ENCODE data around the gene UQCR10. TPM values are rescaled to one million over a fixed set of nuclear protein-coding genes. Genes with fewer than 3 reads are reported as not detected.

UQCR10 gene
- total RNA-seq, 1 donor from 2014 or later = 116 TPM

- peaks cover 18% of the 10 kb centered on the region for H3K4me1 Mint-ChIP-seq
- no peak for TF ChIP-seq CTCF (conservative IDR thresholded peaks at IDR 0.05)
- H3K9me3 Mint-ChIP-seq = no peaks in the 10 kb centered on the region
- H3K4me3 Mint-ChIP-seq = no peak overlapping the region
- H3K27ac Mint-ChIP-seq (ENCODE audit: unreplicated experiment) = no peak overlapping the region
- no peaks in the 10 kb centered on the region for H3K27me3 Mint-ChIP-seq (ENCODE audit: low read depth)
- DNase-seq (ENCODE audit: low read depth, low spot score) = no peak
- H3K36me3 Mint-ChIP-seq (ENCODE audit: low read depth) = peaks cover 6% of the 10 kb centered on the region
These were observed 18.9 kb downstream of the UQCR10 start for GRCh38 chr22:29786031-29786430.

- H3K9me3 Mint-ChIP-seq = no peaks in the 10 kb centered on the region
- peak overlapping the region; percentile 34 for H3K4me3 Mint-ChIP-seq
- H3K4me1 Mint-ChIP-seq = peaks cover 15% of the 10 kb centered on the region
- TF ChIP-seq CTCF (conservative IDR thresholded peaks at IDR 0.05) = no peak
- no peaks in the 10 kb centered on the region for H3K27me3 Mint-ChIP-seq (ENCODE audit: low read depth)
- H3K27ac Mint-ChIP-seq (ENCODE audit: unreplicated experiment) = peak overlapping the region; percentile 50
- peaks cover 6% of the 10 kb centered on the region for H3K36me3 Mint-ChIP-seq (ENCODE audit: low read depth)
- no peak for DNase-seq (ENCODE audit: low read depth, low spot score)
These were observed 20.3 kb downstream of the UQCR10 start for GRCh38 chr22:29787371-29787980.

GRCh38 chr22:29788339-29789279 is 21.4 kb downstream of the UQCR10 start:
- Mint-ChIP-seq H3K9me3 (no peaks in the 10 kb centered on the region), H3K4me3 (no peak overlapping the region), H3K36me3 (ENCODE audit: low read depth) (peaks cover 6% of the 10 kb centered on the region), H3K27ac (ENCODE audit: unreplicated experiment) (no peak overlapping the region), H3K4me1 (peaks cover 15% of the 10 kb centered on the region), H3K27me3 (ENCODE audit: low read depth) (no peaks in the 10 kb centered on the region)
- DNase-seq (ENCODE audit: low read depth, low spot score) = no peak
- TF ChIP-seq CTCF (conservative IDR thresholded peaks at IDR 0.05) = no peak

GRCh38 chr22:29790061-29790460 is 22.9 kb downstream of the UQCR10 start:
- no peak for TF ChIP-seq CTCF (conservative IDR thresholded peaks at IDR 0.05)
- Mint-ChIP-seq H3K4me1 (peaks cover 15% of the 10 kb centered on the region), H3K27ac (ENCODE audit: unreplicated experiment) (no peak overlapping the region), H3K4me3 (no peak overlapping the region), H3K9me3 (no peaks in the 10 kb centered on the region), H3K27me3 (ENCODE audit: low read depth) (no peaks in the 10 kb centered on the region), H3K36me3 (ENCODE audit: low read depth) (peaks cover 6% of the 10 kb centered on the region)
- no peak for DNase-seq (ENCODE audit: low read depth, low spot score)

- TF ChIP-seq CTCF (conservative IDR thresholded peaks at IDR 0.05) = no peak
- no peak overlapping the region for H3K4me3 Mint-ChIP-seq
- DNase-seq (ENCODE audit: low read depth, low spot score) = no peak
- H3K27ac Mint-ChIP-seq (ENCODE audit: unreplicated experiment) = no peak overlapping the region
- H3K9me3 Mint-ChIP-seq = no peaks in the 10 kb centered on the region
- no peaks in the 10 kb centered on the region for H3K27me3 Mint-ChIP-seq (ENCODE audit: low read depth)
- no peaks in the 10 kb centered on the region for H3K4me1 Mint-ChIP-seq
- H3K36me3 Mint-ChIP-seq (ENCODE audit: low read depth) = peaks cover 4% of the 10 kb centered on the region
These were observed 26.2 kb downstream of the UQCR10 start for GRCh38 chr22:29793396-29793795.
